Stomach (tissue), 4 donors: ENCODE results near the gene F2RL1.

Experiments used
- CTCF ChIP-seq, 7 experiments: fragments of 450-650 bp in 4 of 7; fragments of 200-600 bp in 3 of 7; sonication (generic) in 3 of 7; IDR thresholded peaks; one replicate each; pipeline ENCODE4 v1.5.1; 2016 to 2019; ENCODE audit warnings: antibody characterized with exemption in 7 of 7, control low read depth in 2 of 7, mild to moderate bottlenecking in 1 of 7
- EP300 ChIP-seq: sonication (generic); formaldehyde crosslinking; IDR thresholded peaks from one replicate; pipeline ENCODE4 v1.6.1; 2017; ENCODE audit warnings: antibody characterized with exemption
- POLR2A ChIP-seq, 4 donors: fragments of 450-650 bp; IDR thresholded peaks; one replicate each; pipeline ENCODE4 v1.6.1; 2016; ENCODE audit warnings: antibody characterized with exemption in 4 of 4, control low read depth in 2 of 4, mild to moderate bottlenecking in 1 of 4, moderate library complexity in 1 of 4
- POLR2AphosphoS5 ChIP-seq, 3 donors: sonication (generic); formaldehyde crosslinking; IDR thresholded peaks; one replicate each; pipeline ENCODE4 v1.6.1; 2016; ENCODE audit warnings: antibody characterized with exemption in 3 of 3

GRCh38 chr5:76849419-76850291 is 30.8 kb downstream of the F2RL1 start, which contains the start of gene S100Z:
- TF ChIP-seq CTCF (IDR thresholded peaks at IDR 0.05) (no peak), POLR2A (IDR thresholded peaks at IDR 0.05) (no peak), EP300 (no peak), POLR2AphosphoS5 (IDR thresholded peaks at IDR 0.05) (no peak)
